Measurements from ENCODE around the gene STK39. TPM values are rescaled to one million over a fixed set of nuclear protein-coding genes. Genes with fewer than 3 reads are reported as not detected.

Gene STK39
- total RNA-seq, 1 experiment from 2014 or later: 22.1 TPM

DNA sequence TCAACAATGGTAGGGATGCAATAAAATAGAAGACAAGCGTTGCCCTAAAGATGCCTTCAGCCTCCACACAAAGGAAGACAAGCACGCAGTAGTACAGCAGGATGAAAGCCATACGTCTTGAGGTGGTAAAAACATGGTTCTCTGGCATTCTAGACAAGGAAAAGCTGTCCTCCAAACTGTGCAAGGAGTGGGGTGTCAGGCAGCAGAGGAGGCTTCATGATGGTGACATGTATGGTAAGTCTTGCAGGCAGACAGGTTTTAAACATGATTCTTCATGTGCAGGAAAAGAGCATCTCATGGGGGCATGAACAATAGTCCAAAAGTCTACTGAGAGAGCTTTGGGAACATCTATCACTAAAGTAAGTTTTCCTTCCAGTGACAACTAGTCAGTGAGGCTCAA, 241.8 kb downstream of the STK39 start:
- Histone ChIP-seq H3K79me2 (ENCODE audit: insufficient read depth, low read length) (no peaks in the 10 kb centered on the region), H3K56ac (ENCODE audit: insufficient read length, low read depth, low read length) (no peak overlapping the region), H3K18ac (ENCODE audit: insufficient read length, low read depth, low read length) (no peak overlapping the region), H2BK120ac (ENCODE audit: low read depth, low read length, poor library complexity, severe bottlenecking) (no peak overlapping the region), H3K4me1 (ENCODE audit: insufficient read depth, low read length) (no peaks in the 10 kb centered on the region), H3K14ac (ENCODE audit: insufficient read depth, low read length) (no peak overlapping the region), H3T11ph (ENCODE audit: low read length) (no peak overlapping the region), H3K27me3 (ENCODE audit: insufficient read depth, low read length) (no peaks in the 10 kb centered on the region), H3K9ac (ENCODE audit: extremely low read depth, insufficient read length, low read length) (no peak overlapping the region), H2AFZ (ENCODE audit: low read length) (no peak overlapping the region), H2AK5ac (ENCODE audit: insufficient read length, low read length) (no peak overlapping the region), H2BK12ac (ENCODE audit: insufficient read length, low read depth, low read length) (no peak overlapping the region), H2BK5ac (ENCODE audit: insufficient read length, low read length) (no peak overlapping the region), H4K20me1 (ENCODE audit: control insufficient read depth, insufficient read depth, insufficient read length) (no peaks in the 10 kb centered on the region), H2BK15ac (ENCODE audit: low read depth, low read length) (no peak overlapping the region), H2BK20ac (ENCODE audit: low read depth, low read length, poor library complexity, severe bottlenecking) (no peak overlapping the region), H4K5ac (ENCODE audit: insufficient read length, low read depth, low read length) (no peak overlapping the region), H4K8ac (replicated peaks; ENCODE audit: insufficient read length, low read depth, low read length) (no peak overlapping the region), H4K91ac (ENCODE audit: insufficient read length, low read depth, low read length) (no peak overlapping the region), H3K23me2 (ENCODE audit: insufficient read length, low read depth, low read length, poor library complexity, severe bottlenecking) (no peaks in the 10 kb centered on the region), H3K79me1 (ENCODE audit: insufficient read depth, low read depth, low read length, poor library complexity, severe bottlenecking) (no peaks in the 10 kb centered on the region), H3K4me2 (ENCODE audit: insufficient read depth, insufficient read length, low read length) (no peak overlapping the region), H3K4ac (ENCODE audit: low read depth, low read length) (no peak overlapping the region), H3K27ac (ENCODE audit: insufficient read length, low read depth, low read length) (no peak overlapping the region), H3K23ac (ENCODE audit: insufficient read length, low read depth, low read length) (no peak overlapping the region), H3K9me3 (ENCODE audit: control insufficient read depth, low read depth, low read length) (no peaks in the 10 kb centered on the region)
- TF ChIP-seq, protein P1, sequence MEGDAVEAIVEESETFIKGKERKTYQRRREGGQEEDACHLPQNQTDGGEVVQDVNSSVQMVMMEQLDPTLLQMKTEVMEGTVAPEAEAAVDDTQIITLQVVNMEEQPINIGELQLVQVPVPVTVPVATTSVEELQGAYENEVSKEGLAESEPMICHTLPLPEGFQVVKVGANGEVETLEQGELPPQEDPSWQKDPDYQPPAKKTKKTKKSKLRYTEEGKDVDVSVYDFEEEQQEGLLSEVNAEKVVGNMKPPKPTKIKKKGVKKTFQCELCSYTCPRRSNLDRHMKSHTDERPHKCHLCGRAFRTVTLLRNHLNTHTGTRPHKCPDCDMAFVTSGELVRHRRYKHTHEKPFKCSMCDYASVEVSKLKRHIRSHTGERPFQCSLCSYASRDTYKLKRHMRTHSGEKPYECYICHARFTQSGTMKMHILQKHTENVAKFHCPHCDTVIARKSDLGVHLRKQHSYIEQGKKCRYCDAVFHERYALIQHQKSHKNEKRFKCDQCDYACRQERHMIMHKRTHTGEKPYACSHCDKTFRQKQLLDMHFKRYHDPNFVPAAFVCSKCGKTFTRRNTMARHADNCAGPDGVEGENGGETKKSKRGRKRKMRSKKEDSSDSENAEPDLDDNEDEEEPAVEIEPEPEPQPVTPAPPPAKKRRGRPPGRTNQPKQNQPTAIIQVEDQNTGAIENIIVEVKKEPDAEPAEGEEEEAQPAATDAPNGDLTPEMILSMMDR (conservative IDR thresholded peaks at IDR 0.05): no peak
- Mint-ChIP-seq H3K4me1 (no peaks in the 10 kb centered on the region; a peak in 1 of 4 replicates), H3K27me3 (ENCODE audit: low read depth) (no peaks in the 10 kb centered on the region), H3K4me3 (no peak overlapping the region), H3K9me3 (no peaks in the 10 kb centered on the region), H3K36me3 (ENCODE audit: insufficient read depth in 1 of 3, low read depth in 3 of 3) (peaks cover 0 to 14% (median 2%) of the 10 kb centered on the region in 3 experiments; a peak in 4 of 7 replicates), H3K27ac (no peak overlapping the region)
- DNase-seq: no peak
- WGBS (ENCODE audit: extremely low coverage, insufficient read length, low lambda C conversion rate): no CpG with 5 or more reads among the region's 3 CpGs
